ENCODE measurements around the gene KIRREL2. TPM values are rescaled to one million over a fixed set of nuclear protein-coding genes. Genes with fewer than 3 reads are reported as not detected.

Gene KIRREL2
- total and polyA plus RNA-seq, 2 of the 8 experiments (the other 6 are each of a cell fraction or from before 2014, with no cell fraction given): 2.4 to 4.6 TPM

- TF ChIP-seq ZNF274 (IDR thresholded peaks at IDR 0.05; ENCODE audit: borderline replicate concordance, extremely low read depth, low read length): no peak
- no peak for TF ChIP-seq SAP30 (IDR thresholded peaks at IDR 0.05; ENCODE audit: insufficient read depth, insufficient replicate concordance, low read length)
- no peak for TF ChIP-seq SRF (IDR thresholded peaks at IDR 0.05; ENCODE audit: low read depth, low read length)
- no peak for TF ChIP-seq EGR1 (IDR thresholded peaks at IDR 0.05; ENCODE audit: borderline replicate concordance, low read depth, low read length)
Observed at GRCh38 chr19:35861640-35862160, 5.0 kb downstream of the KIRREL2 start (continued).

Measured in H1 (cell line).